ENCODE data around the gene GTF3C2. TPM values are rescaled to one million over a fixed set of nuclear protein-coding genes. Genes with fewer than 3 reads are reported as not detected.
A peak's percentile ranks its signal among the peaks of the same experiment; 100 is the strongest.

Gene GTF3C2
- total and polyA plus RNA-seq, 9 of the 15 experiments (the other 6 are each of a cell fraction or from before 2014, with no cell fraction given), result 35.5 to 96.8 (median 53.0) TPM

DNA sequence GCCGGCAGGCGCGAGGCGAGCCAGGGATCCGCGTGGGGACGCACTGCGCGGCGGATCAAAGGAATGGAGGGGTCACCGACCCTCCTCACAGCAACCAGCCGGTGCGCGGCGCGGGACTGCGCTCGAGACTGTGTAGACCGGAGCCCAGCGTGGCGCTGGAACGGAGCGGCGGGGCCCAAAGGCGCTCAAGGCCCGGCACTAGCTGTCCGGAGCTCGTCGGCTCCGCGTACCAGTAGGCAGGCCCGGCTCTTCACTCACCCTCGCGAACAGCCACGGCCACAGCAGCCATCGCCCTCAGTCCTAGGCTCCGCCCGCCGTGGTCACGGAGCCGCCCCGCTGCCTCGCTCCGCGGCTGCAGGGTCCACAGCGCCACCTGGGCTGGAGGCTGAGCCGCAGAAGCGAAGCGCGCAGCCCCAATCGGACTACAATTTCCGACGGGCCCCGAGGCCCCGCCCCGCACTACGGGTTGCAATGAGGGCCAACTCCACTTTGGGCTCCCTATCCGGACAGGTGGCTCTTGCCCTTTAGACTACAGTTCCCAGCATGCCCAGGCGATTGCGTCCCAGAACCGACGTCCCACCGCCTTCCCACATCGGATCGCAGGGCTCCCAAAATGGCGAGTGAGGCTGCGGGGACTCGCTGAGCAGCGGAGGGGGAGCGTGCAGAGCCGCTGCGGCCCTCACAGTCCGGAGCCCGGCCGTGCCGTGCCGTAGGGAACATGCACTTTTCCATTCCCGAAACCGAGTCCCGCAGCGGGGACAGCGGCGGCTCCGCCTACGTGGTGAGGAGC is 13.7 kb upstream of the GTF3C2 start, which contains the start of the genes EIF2B4 and SNX17 (continued):
- TF ChIP-seq PHF21A (IDR thresholded peaks at IDR 0.05; ENCODE audit: borderline replicate concordance, low read depth), result no peak
- TF ChIP-seq, protein P1, sequence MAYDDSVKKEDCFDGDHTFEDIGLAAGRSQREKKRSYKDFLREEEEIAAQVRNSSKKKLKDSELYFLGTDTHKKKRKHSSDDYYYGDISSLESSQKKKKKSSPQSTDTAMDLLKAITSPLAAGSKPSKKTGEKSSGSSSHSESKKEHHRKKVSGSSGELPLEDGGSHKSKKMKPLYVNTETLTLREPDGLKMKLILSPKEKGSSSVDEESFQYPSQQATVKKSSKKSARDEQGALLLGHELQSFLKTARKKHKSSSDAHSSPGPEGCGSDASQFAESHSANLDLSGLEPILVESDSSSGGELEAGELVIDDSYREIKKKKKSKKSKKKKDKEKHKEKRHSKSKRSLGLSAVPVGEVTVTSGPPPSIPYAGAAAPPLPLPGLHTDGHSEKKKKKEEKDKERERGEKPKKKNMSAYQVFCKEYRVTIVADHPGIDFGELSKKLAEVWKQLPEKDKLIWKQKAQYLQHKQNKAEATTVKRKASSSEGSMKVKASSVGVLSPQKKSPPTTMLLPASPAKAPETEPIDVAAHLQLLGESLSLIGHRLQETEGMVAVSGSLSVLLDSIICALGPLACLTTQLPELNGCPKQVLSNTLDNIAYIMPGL (CRISPR knock-in tag; IDR thresholded peaks at IDR 0.05), result peak; percentile 85
- peak; percentile 47; the same call in 1 of the 2 replicates for TF ChIP-seq NFIC (IDR thresholded peaks at IDR 0.05)
- TF ChIP-seq HMG20A (CRISPR knock-in tag; conservative IDR thresholded peaks at IDR 0.05), result no peak
- TF ChIP-seq ZNF12 (CRISPR knock-in tag; IDR thresholded peaks at IDR 0.05), result peak; percentile 42; the same call in 1 of the 2 replicates
- TF ChIP-seq, protein P2, sequence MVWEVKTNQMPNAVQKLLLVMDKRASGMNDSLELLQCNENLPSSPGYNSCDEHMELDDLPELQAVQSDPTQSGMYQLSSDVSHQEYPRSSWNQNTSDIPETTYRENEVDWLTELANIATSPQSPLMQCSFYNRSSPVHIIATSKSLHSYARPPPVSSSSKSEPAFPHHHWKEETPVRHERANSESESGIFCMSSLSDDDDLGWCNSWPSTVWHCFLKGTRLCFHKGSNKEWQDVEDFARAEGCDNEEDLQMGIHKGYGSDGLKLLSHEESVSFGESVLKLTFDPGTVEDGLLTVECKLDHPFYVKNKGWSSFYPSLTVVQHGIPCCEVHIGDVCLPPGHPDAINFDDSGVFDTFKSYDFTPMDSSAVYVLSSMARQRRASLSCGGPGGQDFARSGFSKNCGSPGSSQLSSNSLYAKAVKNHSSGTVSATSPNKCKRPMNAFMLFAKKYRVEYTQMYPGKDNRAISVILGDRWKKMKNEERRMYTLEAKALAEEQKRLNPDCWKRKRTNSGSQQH (CRISPR knock-in tag; IDR thresholded peaks at IDR 0.05), result no peak
- TF ChIP-seq, protein P3, sequence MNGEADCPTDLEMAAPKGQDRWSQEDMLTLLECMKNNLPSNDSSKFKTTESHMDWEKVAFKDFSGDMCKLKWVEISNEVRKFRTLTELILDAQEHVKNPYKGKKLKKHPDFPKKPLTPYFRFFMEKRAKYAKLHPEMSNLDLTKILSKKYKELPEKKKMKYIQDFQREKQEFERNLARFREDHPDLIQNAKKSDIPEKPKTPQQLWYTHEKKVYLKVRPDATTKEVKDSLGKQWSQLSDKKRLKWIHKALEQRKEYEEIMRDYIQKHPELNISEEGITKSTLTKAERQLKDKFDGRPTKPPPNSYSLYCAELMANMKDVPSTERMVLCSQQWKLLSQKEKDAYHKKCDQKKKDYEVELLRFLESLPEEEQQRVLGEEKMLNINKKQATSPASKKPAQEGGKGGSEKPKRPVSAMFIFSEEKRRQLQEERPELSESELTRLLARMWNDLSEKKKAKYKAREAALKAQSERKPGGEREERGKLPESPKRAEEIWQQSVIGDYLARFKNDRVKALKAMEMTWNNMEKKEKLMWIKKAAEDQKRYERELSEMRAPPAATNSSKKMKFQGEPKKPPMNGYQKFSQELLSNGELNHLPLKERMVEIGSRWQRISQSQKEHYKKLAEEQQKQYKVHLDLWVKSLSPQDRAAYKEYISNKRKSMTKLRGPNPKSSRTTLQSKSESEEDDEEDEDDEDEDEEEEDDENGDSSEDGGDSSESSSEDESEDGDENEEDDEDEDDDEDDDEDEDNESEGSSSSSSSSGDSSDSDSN (IDR thresholded peaks at IDR 0.05; ENCODE audit: borderline replicate concordance in 1 of 2, low read depth in 2 of 2, low read length in 2 of 2), result peak; percentile 46 to 89; a peak in 2 of 4 replicates
- TF ChIP-seq ZNF507 (tag; conservative IDR thresholded peaks at IDR 0.05), result no peak
- TF ChIP-seq, protein P4, sequence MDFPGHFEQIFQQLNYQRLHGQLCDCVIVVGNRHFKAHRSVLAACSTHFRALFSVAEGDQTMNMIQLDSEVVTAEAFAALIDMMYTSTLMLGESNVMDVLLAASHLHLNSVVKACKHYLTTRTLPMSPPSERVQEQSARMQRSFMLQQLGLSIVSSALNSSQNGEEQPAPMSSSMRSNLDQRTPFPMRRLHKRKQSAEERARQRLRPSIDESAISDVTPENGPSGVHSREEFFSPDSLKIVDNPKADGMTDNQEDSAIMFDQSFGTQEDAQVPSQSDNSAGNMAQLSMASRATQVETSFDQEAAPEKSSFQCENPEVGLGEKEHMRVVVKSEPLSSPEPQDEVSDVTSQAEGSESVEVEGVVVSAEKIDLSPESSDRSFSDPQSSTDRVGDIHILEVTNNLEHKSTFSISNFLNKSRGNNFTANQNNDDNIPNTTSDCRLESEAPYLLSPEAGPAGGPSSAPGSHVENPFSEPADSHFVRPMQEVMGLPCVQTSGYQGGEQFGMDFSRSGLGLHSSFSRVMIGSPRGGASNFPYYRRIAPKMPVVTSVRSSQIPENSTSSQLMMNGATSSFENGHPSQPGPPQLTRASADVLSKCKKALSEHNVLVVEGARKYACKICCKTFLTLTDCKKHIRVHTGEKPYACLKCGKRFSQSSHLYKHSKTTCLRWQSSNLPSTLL (IDR thresholded peaks at IDR 0.05), result no peak
- TF ChIP-seq MCM3 (IDR thresholded peaks at IDR 0.05), result no peak
- TF ChIP-seq, protein P5, sequence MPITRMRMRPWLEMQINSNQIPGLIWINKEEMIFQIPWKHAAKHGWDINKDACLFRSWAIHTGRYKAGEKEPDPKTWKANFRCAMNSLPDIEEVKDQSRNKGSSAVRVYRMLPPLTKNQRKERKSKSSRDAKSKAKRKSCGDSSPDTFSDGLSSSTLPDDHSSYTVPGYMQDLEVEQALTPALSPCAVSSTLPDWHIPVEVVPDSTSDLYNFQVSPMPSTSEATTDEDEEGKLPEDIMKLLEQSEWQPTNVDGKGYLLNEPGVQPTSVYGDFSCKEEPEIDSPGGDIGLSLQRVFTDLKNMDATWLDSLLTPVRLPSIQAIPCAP (CRISPR knock-in tag; IDR thresholded peaks at IDR 0.05; ENCODE audit: borderline replicate concordance), result no peak
- no peak for TF ChIP-seq RFX1 (IDR thresholded peaks at IDR 0.05)
- TF ChIP-seq, protein P6, sequence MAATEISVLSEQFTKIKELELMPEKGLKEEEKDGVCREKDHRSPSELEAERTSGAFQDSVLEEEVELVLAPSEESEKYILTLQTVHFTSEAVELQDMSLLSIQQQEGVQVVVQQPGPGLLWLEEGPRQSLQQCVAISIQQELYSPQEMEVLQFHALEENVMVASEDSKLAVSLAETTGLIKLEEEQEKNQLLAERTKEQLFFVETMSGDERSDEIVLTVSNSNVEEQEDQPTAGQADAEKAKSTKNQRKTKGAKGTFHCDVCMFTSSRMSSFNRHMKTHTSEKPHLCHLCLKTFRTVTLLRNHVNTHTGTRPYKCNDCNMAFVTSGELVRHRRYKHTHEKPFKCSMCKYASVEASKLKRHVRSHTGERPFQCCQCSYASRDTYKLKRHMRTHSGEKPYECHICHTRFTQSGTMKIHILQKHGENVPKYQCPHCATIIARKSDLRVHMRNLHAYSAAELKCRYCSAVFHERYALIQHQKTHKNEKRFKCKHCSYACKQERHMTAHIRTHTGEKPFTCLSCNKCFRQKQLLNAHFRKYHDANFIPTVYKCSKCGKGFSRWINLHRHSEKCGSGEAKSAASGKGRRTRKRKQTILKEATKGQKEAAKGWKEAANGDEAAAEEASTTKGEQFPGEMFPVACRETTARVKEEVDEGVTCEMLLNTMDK (IDR thresholded peaks at IDR 0.05; ENCODE audit: borderline replicate concordance, insufficient read depth, low read depth, low read length, poor library complexity, severe bottlenecking), result peak; percentile 96
